Measurements from ENCODE around the gene FBXL17.

DNA sequence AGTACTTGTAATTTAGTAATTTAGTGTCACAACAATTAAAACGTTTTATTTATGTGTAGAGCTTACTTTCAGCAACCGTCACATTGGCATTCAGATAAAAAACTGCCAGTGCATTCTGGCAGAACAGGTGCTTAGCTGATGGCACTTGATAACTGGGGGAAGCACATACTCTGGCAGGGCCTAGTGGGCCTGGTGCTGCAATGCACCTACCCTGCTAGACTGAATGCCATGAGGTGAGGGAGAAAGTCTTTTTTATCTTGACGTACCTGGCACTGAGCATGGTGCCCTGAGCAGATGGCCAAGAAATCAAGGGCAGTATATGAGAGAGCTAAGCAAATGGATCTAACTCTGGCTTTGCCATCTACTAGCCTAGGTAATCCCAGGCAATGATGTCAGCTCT, 430.6 kb downstream of the FBXL17 start:
- TF ChIP-seq, protein P1, sequence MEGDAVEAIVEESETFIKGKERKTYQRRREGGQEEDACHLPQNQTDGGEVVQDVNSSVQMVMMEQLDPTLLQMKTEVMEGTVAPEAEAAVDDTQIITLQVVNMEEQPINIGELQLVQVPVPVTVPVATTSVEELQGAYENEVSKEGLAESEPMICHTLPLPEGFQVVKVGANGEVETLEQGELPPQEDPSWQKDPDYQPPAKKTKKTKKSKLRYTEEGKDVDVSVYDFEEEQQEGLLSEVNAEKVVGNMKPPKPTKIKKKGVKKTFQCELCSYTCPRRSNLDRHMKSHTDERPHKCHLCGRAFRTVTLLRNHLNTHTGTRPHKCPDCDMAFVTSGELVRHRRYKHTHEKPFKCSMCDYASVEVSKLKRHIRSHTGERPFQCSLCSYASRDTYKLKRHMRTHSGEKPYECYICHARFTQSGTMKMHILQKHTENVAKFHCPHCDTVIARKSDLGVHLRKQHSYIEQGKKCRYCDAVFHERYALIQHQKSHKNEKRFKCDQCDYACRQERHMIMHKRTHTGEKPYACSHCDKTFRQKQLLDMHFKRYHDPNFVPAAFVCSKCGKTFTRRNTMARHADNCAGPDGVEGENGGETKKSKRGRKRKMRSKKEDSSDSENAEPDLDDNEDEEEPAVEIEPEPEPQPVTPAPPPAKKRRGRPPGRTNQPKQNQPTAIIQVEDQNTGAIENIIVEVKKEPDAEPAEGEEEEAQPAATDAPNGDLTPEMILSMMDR (IDR thresholded peaks at IDR 0.05), result no peak
- TF ChIP-seq EZH2 (IDR thresholded peaks at IDR 0.05; ENCODE audit: borderline replicate concordance, insufficient read depth, low read depth, low read length, poor library complexity, severe bottlenecking), result no peak
